NCI-H1048 (cell line): ENCODE results near the gene SERPINH1.

Experiments
- DNase-seq: peaks from one replicate; lab custom pipeline; 2025; lab: John Stamatoyannopoulos, UW

Gene SERPINH1

GRCh38 chr11:75562048-75562835, at the start of gene SERPINH1:
TSS of gene SERPINH1 (plus strand) at chr11:75562253. CDS start at chr11:75566350, 4,097 bp downstream.
- peak; percentile 20 for DNase-seq

- DNase-seq = no peak
These were observed 48.8 kb upstream of the SERPINH1 start for GRCh38 chr11:75513250-75513649.

- DNase-seq = no peak
These were observed 47.5 kb upstream of the SERPINH1 start for GRCh38 chr11:75514596-75514995.

- no peak for DNase-seq
These were observed 45.9 kb upstream of the SERPINH1 start for GRCh38 chr11:75516140-75516539.

- no peak for DNase-seq
These were observed 45.2 kb upstream of the SERPINH1 start for GRCh38 chr11:75516886-75517285.

- no peak for DNase-seq
These were observed 43.9 kb upstream of the SERPINH1 start for GRCh38 chr11:75518204-75518549.

GRCh38 chr11:75518771-75519653, 43.0 kb upstream of the SERPINH1 start:
- no peak for DNase-seq

- DNase-seq = no peak
These were observed 41.4 kb upstream of the SERPINH1 start for GRCh38 chr11:75520688-75521087.

- DNase-seq = no peak
These were observed 39.6 kb upstream of the SERPINH1 start for GRCh38 chr11:75522286-75523044.

GRCh38 chr11:75523189-75523588, 38.9 kb upstream of the SERPINH1 start:
- DNase-seq = no peak

- no peak for DNase-seq
These were observed 38.0 kb upstream of the SERPINH1 start for GRCh38 chr11:75523811-75524664.

GRCh38 chr11:75524665-75525432, 37.2 kb upstream of the SERPINH1 start:
- DNase-seq = no peak

GRCh38 chr11:75525433-75526191, 36.4 kb upstream of the SERPINH1 start, which contains the start of gene GDPD5:
TSS of gene GDPD5 (minus strand) at chr11:75525941. CDS start at chr11:75477735, 48,206 bp downstream.
- peak; percentile 82 for DNase-seq

GRCh38 chr11:75526192-75526541, 35.9 kb upstream of the SERPINH1 start:
- DNase-seq = no peak

GRCh38 chr11:75527130-75527529, 34.9 kb upstream of the SERPINH1 start:
- no peak for DNase-seq

- DNase-seq = no peak
These were observed 33.9 kb upstream of the SERPINH1 start for GRCh38 chr11:75527938-75528735.

- DNase-seq = no peak
These were observed 31.5 kb upstream of the SERPINH1 start for GRCh38 chr11:75530577-75530976.

GRCh38 chr11:75531325-75531724, 30.7 kb upstream of the SERPINH1 start:
- DNase-seq = no peak
